DND-41 (cell line): ENCODE results near the gene LRRTM4.

Experiments used
- CTCF ChIP-seq: IDR thresholded peaks from 2 replicates; pipeline ENCODE4 v1.5.1; 2012; ENCODE audit warnings: borderline replicate concordance, low read length, moderate library complexity, mild to moderate bottlenecking; ENCODE audit not compliant: poor library complexity, severe bottlenecking; ENCODE audit errors: extremely low read depth
- EZH2 ChIP-seq: IDR thresholded peaks from 3 replicates; pipeline ENCODE4 v1.6.1; 2012; ENCODE audit warnings: borderline replicate concordance, low read depth, mild to moderate bottlenecking, moderate library complexity, low read length, inconsistent platforms; ENCODE audit not compliant: severe bottlenecking

DNA sequence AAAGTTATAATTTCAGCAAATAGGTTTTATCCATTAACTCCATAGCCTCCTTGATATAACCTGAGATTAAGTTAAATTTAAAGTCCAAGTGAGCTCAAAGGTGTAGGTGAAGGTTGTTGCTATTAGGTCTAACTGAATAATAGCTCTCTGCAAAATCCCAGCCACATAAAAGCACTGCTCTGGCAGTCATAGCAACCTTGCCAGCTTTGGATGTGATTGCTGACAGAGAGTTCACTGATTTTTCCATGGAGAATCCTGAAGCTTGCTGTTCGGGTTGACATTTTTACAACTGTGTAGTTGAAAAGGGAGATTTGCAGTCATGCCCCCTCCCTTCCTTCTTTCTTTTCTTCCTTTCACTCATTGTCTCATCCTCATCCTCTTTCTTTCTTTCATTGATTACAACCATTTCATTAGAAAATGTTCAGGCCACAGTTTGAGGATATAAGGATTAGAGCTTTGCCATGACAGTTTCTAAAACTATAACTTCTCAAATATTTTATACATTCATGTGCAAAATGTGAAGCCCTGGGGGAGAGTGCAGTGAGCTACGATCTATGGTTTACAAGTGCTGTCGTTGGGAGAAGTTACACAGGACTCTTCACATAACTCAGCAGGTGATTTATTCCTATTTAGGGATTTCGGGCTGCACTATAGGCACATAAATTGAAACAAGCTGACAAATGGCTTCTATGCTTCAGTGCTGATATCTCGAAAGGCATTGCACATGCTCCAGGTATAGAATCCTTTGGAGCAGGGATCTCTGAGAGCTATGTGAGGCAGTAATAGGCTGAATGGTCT lies 193.8 kb downstream of the LRRTM4 start:
- no peak for TF ChIP-seq CTCF
- TF ChIP-seq EZH2, result no peak
